Trophoblast cell (in vitro differentiated cells and primary cell): ENCODE measurements around the gene CRYGN.

Experiments used
- DNase-seq, 2 donors: peaks; one replicate each; pipeline ENCODE4 v3.0.0-alpha.2; 2016
- H2AFZ ChIP-seq: 2 replicates; pipeline ENCODE4 v1.6.1; 2013; ENCODE audit warnings: low read length, moderate library complexity, mild to moderate bottlenecking; ENCODE audit not compliant: insufficient read depth, poor library complexity
- H2AK5ac ChIP-seq: 2 replicates; pipeline ENCODE4 v1.6.1; 2013; ENCODE audit warnings: mild to moderate bottlenecking, low read length
- H2BK120ac ChIP-seq: 2 replicates; pipeline ENCODE4 v1.6.1; 2013; ENCODE audit warnings: low read length, mild to moderate bottlenecking, moderate library complexity; ENCODE audit not compliant: insufficient read depth, poor library complexity
- H2BK12ac ChIP-seq: 2 replicates; pipeline ENCODE4 v1.6.1; 2013; ENCODE audit warnings: mild to moderate bottlenecking, low read length, moderate library complexity
- H2BK5ac ChIP-seq: 2 replicates; pipeline ENCODE4 v1.6.1; 2013; ENCODE audit warnings: low read length, low read depth, moderate library complexity, mild to moderate bottlenecking; ENCODE audit not compliant: poor library complexity
- H3K14ac ChIP-seq: 2 replicates; pipeline ENCODE4 v1.6.1; 2013; ENCODE audit warnings: mild to moderate bottlenecking, low read length
- H3K18ac ChIP-seq: 2 replicates; pipeline ENCODE4 v1.6.1; 2013; ENCODE audit warnings: mild to moderate bottlenecking, low read length
- H3K23ac ChIP-seq: 2 replicates; pipeline ENCODE4 v1.6.1; 2013; ENCODE audit warnings: low read length
- H3K27ac ChIP-seq: 2 replicates; pipeline ENCODE4 v1.5.1; 2013; ENCODE audit warnings: low read depth, mild to moderate bottlenecking, inconsistent platforms, low read length, moderate library complexity
- H3K27me3 ChIP-seq: 2 replicates; pipeline ENCODE4 v1.6.1; 2013; ENCODE audit warnings: inconsistent platforms, mild to moderate bottlenecking, low read length, moderate library complexity; ENCODE audit not compliant: insufficient read depth
- H3K36me3 ChIP-seq, 2 experiments: 1 replicate in 1 of 2; 2 replicates in 1 of 2; pipeline ENCODE4 v1.6.1; 2013; ENCODE audit warnings: low read length in 2 of 2, mild to moderate bottlenecking in 2 of 2, moderate library complexity in 1 of 2; ENCODE audit not compliant: insufficient read depth in 2 of 2, control insufficient read depth in 1 of 2
- H3K4ac ChIP-seq: 2 replicates; pipeline ENCODE4 v1.6.1; 2013; ENCODE audit warnings: low read depth, mild to moderate bottlenecking, low read length, moderate library complexity
- H3K4me1 ChIP-seq, 2 experiments: 1 replicate in 1 of 2; 2 replicates in 1 of 2; pipeline ENCODE4 v1.6.1; 2013; ENCODE audit warnings: low read length in 2 of 2, mild to moderate bottlenecking in 2 of 2, moderate library complexity in 1 of 2; ENCODE audit not compliant: insufficient read depth in 2 of 2, control insufficient read depth in 1 of 2
- H3K4me2 ChIP-seq: 2 replicates; pipeline ENCODE4 v1.6.1; 2013; ENCODE audit warnings: inconsistent platforms, mild to moderate bottlenecking, low read length, moderate library complexity
- H3K4me3 ChIP-seq: 2 replicates; pipeline ENCODE4 v1.5.1; 2013; ENCODE audit warnings: mild to moderate bottlenecking, low read depth, low read length, inconsistent platforms
- H3K79me1 ChIP-seq: one replicate; pipeline ENCODE4 v1.6.1; 2013; ENCODE audit warnings: low read length
- H3K79me2 ChIP-seq: 2 replicates; pipeline ENCODE4 v1.6.1; 2013; ENCODE audit warnings: low read length, mild to moderate bottlenecking; ENCODE audit not compliant: control insufficient read depth, insufficient read depth, poor library complexity
- H3K9ac ChIP-seq: 2 replicates; pipeline ENCODE4 v1.6.1; 2013; ENCODE audit warnings: mild to moderate bottlenecking, low read length
- H3K9me3 ChIP-seq: 2 replicates; pipeline ENCODE4 v1.6.1; 2013; ENCODE audit warnings: low read depth, mild to moderate bottlenecking, control low read depth, inconsistent platforms, low read length; ENCODE audit not compliant: insufficient read depth
- H4K12ac ChIP-seq: 2 replicates; pipeline ENCODE4 v1.6.1; 2013; ENCODE audit warnings: low read depth, mild to moderate bottlenecking, low read length, moderate library complexity
- H4K8ac ChIP-seq: 2 replicates; pipeline ENCODE4 v1.6.1; 2013; ENCODE audit warnings: low read depth, mild to moderate bottlenecking, low read length, moderate library complexity
- H4K91ac ChIP-seq: one replicate; pipeline ENCODE4 v1.6.1; 2013; ENCODE audit warnings: low read depth, mild to moderate bottlenecking, low read length, moderate library complexity
- WGBS: extraction: QIAGEN DNeasy Blood & Tissue Kit; methylation state at CpG from one replicate; pipeline ENCODE4 v1.1.7; 2013; ENCODE audit warnings: missing lambda C conversion rate; ENCODE audit not compliant: insufficient read length, insufficient coverage; ENCODE audit errors: extremely low coverage; 5-methylcytosine and 5-hydroxymethylcytosine counted together

Gene CRYGN

DNA sequence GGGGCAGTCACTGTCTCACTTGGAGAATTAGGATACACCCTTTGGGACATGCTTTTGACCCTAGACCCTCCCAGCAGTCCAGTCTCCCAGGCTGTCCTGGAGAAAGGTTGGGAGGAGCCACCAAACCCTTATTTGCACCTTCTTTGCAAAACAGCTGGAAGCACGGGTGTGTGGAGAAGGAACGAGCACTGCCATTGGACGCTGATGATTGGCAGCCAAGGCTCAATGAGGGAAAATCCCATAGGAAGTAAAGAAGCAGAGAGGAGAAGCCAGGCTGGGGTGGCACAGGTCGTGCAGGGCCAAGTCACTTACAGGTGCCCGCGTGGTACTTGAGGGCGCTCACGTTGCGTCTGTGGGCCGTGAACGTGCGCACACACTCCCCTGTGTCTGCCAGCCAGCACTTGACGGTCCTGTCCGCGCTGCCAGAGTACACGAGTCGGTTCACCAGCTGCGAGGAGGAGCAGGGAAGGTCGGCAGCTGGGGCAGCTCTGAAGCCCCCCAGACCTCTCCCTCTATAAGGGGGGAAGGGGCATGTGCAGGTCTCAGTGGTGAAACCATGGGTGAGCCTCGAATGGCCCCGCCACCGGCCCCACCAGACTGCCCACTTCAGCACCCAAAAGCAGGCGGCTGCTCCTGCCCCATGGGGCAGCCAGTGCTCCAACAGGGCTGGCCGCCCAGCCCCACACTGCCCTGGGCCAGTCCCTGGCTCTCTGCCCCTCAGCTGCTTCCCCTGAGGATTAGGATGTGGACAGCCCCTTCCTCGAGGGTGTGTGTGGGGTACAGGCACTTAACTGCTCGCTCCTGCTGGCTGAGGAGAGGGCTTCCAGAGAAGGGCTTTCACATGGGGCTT is 54.9 kb downstream of the CRYGN start:
- Histone ChIP-seq H3K4me3 (no peak overlapping the region), H3K79me1 (no peaks in the 10 kb centered on the region), H2AFZ (no peak overlapping the region), H3K9me3 (peaks cover 2% of the 10 kb centered on the region), H2BK12ac (no peak overlapping the region), H4K12ac (no peak overlapping the region), H3K18ac (no peak overlapping the region), H3K9ac (no peak overlapping the region), H2BK120ac (no peak overlapping the region), H3K4ac (no peak overlapping the region), H3K27ac (no peak overlapping the region), H3K23ac (no peak overlapping the region), H3K14ac (no peak overlapping the region), H3K4me2 (no peak overlapping the region), H4K91ac (no peak overlapping the region), H2AK5ac (no peak overlapping the region), H3K36me3 (peaks cover 5 to 8% of the 10 kb centered on the region in 2 experiments), H4K8ac (no peak overlapping the region), H3K27me3 (peaks cover 10% of the 10 kb centered on the region), H2BK5ac (no peak overlapping the region), H3K79me2 (no peaks in the 10 kb centered on the region), H3K4me1 (peaks cover 9 to 11% of the 10 kb centered on the region in 2 experiments)
- no peak for DNase-seq
- WGBS, result no CpG with 5 or more reads among the region's 26 CpGs

DNA sequence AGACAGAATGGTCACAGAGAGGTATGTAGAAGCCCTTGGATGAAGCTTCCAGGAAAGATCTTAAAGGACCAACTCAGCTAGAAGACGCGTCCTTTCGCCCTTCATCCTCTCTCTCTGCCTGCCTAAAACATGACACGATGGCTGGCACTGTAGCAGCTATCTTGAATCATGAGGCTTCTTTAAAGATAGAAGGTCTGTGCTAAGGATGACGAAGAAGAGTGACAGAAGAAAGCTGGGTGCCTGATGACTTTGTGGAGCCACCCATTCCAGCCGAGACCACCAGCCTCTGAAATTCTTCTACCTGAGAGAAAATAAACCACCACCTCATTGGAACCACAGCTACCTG is 55.6 kb downstream of the CRYGN start:
- H3K4me2 ChIP-seq, result no peak overlapping the region
- H2BK5ac ChIP-seq, result no peak overlapping the region
- no peak overlapping the region for H3K14ac ChIP-seq
- H4K91ac ChIP-seq, result no peak overlapping the region
- peaks cover 8 to 9% of the 10 kb centered on the region in 2 experiments for H3K36me3 ChIP-seq
- no peak for DNase-seq
- H3K27me3 ChIP-seq, result peaks cover 10% of the 10 kb centered on the region
- H2BK120ac ChIP-seq, result no peak overlapping the region
- no peaks in the 10 kb centered on the region for H3K79me1 ChIP-seq
- peaks cover 2% of the 10 kb centered on the region for H3K9me3 ChIP-seq
- no peak overlapping the region for H2AFZ ChIP-seq
- no peak overlapping the region for H4K12ac ChIP-seq
- peaks cover 9 to 11% of the 10 kb centered on the region in 2 experiments for H3K4me1 ChIP-seq
- H3K27ac ChIP-seq, result no peak overlapping the region
- no peak overlapping the region for H3K4me3 ChIP-seq
- no CpG with 5 or more reads among the region's 6 CpGs for WGBS
- no peak overlapping the region for H3K9ac ChIP-seq
- no peaks in the 10 kb centered on the region for H3K79me2 ChIP-seq
- H3K18ac ChIP-seq, result no peak overlapping the region
- no peak overlapping the region for H2AK5ac ChIP-seq
- H4K8ac ChIP-seq, result no peak overlapping the region
- no peak overlapping the region for H3K4ac ChIP-seq
- H3K23ac ChIP-seq, result no peak overlapping the region
- H2BK12ac ChIP-seq, result no peak overlapping the region

DNA sequence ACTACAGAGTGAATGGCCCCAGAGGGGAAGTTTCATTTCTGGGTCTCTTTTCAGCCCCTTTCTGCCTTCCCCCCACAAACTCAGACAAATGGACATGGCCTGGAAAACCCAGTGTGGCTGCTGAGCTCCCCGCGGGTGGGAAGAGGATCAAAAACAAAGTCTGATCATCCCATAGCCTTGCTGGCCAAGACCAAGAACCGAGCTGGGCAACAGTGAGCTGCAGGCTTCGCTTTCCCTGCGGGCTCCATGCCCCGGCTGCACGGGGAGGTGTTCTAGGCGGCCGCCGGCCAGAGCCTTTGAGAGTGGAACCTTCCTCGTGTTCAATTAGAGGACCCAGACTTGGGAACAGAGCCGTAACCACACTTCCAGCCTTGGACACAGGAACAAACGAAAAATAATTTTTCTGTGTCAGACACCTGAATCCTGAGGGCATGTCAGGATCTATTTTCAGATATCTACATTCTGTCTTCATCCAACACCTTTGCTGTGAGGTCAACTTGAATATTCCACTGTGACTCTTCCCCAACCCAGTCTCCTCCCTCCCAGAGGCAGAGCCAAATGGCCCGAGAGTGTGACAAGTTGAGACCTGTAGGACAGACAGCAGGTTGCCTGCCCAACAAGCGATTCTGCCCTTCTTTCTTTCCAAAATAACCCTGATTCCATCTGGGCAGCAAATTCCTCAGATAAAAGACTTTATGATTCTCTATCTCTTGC is 56.1 kb downstream of the CRYGN start:
- H3K79me1 ChIP-seq, result no peaks in the 10 kb centered on the region
- no peak overlapping the region for H2AK5ac ChIP-seq
- H2BK5ac ChIP-seq, result no peak overlapping the region
- H4K91ac ChIP-seq, result no peak overlapping the region
- H3K36me3 ChIP-seq, result peaks cover 11 to 12% of the 10 kb centered on the region in 2 experiments
- no peak overlapping the region for H2AFZ ChIP-seq
- H3K27ac ChIP-seq, result no peak overlapping the region
- no peak overlapping the region for H3K4me2 ChIP-seq
- no peak overlapping the region for H3K23ac ChIP-seq
- no peak overlapping the region for H3K9ac ChIP-seq
- no peak overlapping the region for H3K14ac ChIP-seq
- no CpG with 5 or more reads among the region's 15 CpGs for WGBS
- no peak overlapping the region for H3K4ac ChIP-seq
- H3K4me1 ChIP-seq, result peaks cover 9 to 11% of the 10 kb centered on the region in 2 experiments
- H2BK120ac ChIP-seq, result no peak overlapping the region
- no peak overlapping the region for H3K18ac ChIP-seq
- no peaks in the 10 kb centered on the region for H3K79me2 ChIP-seq
- H4K8ac ChIP-seq, result no peak overlapping the region
- H3K4me3 ChIP-seq, result no peak overlapping the region
- DNase-seq, result peak in 1 of 2 donors; percentile 31
- H2BK12ac ChIP-seq, result no peak overlapping the region
- H4K12ac ChIP-seq, result no peak overlapping the region
- H3K9me3 ChIP-seq, result peaks cover 2% of the 10 kb centered on the region
- H3K27me3 ChIP-seq, result peaks cover 10% of the 10 kb centered on the region

DNA sequence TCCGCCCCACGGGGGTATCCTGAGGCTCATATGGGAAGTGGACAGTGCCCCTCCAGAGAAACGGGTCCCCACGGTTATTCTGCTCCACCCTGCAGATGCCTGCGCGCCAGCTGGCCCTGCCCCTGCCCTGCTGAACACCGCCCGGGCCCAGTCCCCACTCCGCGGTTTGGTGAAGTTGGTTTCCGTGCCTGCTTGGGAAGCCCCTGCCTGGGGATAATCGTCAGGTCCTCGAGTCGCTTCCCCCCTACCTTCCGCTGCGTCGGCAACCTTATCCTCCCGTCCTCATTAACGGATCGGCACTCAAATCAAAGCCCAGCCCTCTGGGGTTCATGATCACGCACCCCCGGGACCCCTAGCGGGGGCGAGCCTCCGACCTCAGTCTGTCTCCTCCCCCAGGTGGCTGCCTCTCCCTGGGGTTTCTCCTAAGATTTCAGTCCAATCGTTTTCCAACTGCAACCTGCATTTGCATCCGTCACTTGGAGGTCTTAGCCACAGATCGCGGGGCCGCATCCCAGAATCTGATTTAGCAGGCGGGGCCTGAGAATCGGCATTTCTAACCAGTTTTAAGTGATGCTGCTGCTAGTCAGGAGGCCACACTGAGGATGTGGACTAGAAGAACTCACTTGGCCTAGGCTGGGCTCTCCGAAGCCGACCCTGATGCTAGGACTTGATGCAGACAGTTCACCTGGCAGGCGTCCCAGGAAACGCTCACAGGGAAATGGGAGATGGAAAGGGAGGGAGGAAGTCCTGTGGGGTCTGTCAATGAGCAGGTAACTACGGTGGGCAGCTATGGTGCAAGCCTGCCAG is 57.7 kb downstream of the CRYGN start:
- H3K27me3 ChIP-seq, result peaks cover 10% of the 10 kb centered on the region
- H3K79me1 ChIP-seq, result no peaks in the 10 kb centered on the region
- peaks cover 9 to 11% of the 10 kb centered on the region in 2 experiments for H3K4me1 ChIP-seq
- H3K23ac ChIP-seq, result no peak overlapping the region
- H2BK5ac ChIP-seq, result no peak overlapping the region
- no peak overlapping the region for H4K12ac ChIP-seq
- peak overlapping the region; percentile 61 for H3K4me2 ChIP-seq
- H4K91ac ChIP-seq, result no peak overlapping the region
- H3K79me2 ChIP-seq, result no peaks in the 10 kb centered on the region
- peaks cover 12 to 16% of the 10 kb centered on the region in 2 experiments for H3K36me3 ChIP-seq
- no peak overlapping the region for H3K4ac ChIP-seq
- H2AK5ac ChIP-seq, result no peak overlapping the region
- no peak overlapping the region for H3K4me3 ChIP-seq
- H3K27ac ChIP-seq, result no peak overlapping the region
- no peak overlapping the region for H2BK12ac ChIP-seq
- no peak overlapping the region for H3K14ac ChIP-seq
- H4K8ac ChIP-seq, result no peak overlapping the region
- DNase-seq, result no peak
- WGBS, result no CpG with 5 or more reads among the region's 37 CpGs
- H3K9ac ChIP-seq, result no peak overlapping the region
- peaks cover 2% of the 10 kb centered on the region for H3K9me3 ChIP-seq
- no peak overlapping the region for H2AFZ ChIP-seq
- no peak overlapping the region for H3K18ac ChIP-seq
- H2BK120ac ChIP-seq, result no peak overlapping the region
